NCI-H774 (cell line): ENCODE measurements around the gene CPNE8.

Experiments used
- DNase-seq: peaks from one replicate; lab custom pipeline; 2025; lab: John Stamatoyannopoulos, UW

The CPNE8 gene

GRCh38 chr12:38728894-38729293 lies 176.5 kb downstream of the CPNE8 start:
- no peak for DNase-seq

- no peak for DNase-seq
Observed at GRCh38 chr12:38721611-38722252, 183.7 kb downstream of the CPNE8 start.

DNA sequence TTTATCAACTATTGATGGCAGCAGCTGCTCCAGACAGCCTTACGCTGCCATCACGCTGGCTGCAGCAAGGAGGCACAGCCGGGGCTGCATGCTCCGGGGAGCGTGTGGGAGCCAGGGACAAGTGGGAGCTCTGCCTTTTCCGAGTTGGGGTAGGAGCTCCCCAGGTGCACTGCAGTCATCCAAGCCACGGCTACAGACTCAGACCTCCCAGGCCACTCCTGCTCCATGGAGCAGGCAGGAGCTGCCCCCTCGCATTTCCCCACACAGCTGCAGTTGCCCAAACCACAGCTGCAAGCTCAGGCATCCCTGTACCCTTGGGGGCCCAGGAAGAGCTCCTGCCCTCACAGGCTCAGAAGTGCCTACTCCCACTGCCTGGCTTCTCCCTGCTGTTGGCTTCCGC lies 184.7 kb downstream of the CPNE8 start:
- no peak for DNase-seq

DNA sequence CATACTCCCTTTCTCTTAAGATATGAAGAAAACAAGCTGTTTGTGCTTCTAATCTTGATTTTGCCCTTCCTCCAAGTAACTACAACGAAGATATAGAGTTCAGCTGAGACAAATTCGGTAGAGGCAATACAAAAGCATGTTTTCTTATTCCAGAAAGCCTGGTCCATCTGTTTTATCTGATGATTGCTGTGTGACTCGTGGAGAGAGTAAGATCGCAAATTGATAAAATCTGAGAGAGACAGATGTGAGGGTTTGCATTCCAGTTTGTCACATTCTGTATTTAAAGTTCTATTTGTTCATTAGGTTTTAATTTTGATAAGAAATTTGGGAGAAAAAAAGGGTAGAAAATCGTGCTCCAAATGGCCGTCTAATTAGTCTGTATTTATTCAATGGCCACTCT lies 192.1 kb downstream of the CPNE8 start:
- no peak for DNase-seq

GRCh38 chr12:38711054-38711453 lies 194.3 kb downstream of the CPNE8 start:
- no peak for DNase-seq

- no peak for DNase-seq
Observed at GRCh38 chr12:38708466-38708865, 196.9 kb downstream of the CPNE8 start.

DNA sequence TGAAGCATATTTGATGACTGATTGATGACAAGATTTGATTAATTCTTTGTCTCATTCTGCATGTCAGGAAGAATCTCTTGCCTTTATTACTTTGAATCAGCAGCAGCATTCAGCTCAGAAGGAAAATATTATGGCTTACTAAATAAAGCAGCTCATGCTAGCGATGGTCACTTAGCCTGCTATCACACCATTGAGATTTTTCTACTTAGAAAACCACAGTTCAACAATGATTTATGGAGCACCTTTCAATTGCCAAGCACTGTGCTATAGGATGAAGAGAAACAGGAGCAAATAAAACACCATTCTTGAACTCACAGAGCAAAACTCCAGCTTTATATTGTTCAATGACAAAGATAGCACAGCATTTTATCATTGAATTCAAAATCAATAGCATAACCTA lies 197.7 kb downstream of the CPNE8 start:
- no peak for DNase-seq

DNA sequence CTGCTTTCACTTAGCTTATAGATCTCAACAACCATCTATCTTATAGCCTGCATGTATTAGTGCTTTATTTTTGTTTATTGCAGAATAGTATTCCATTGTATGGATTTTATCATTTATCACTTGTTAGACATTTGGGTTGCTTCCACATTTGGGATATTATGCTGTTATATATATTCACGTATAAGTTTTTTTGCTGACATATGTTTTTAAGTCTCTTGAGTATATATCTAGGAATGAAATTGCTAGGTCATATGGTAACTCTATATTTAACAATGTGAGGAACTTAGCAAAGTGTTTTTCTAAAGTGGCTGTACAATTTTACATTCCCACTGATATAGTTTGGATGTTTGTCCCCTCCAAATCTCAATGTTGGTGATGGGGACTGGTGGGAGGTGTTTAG lies 208.1 kb downstream of the CPNE8 start:
- DNase-seq, result no peak

DNA sequence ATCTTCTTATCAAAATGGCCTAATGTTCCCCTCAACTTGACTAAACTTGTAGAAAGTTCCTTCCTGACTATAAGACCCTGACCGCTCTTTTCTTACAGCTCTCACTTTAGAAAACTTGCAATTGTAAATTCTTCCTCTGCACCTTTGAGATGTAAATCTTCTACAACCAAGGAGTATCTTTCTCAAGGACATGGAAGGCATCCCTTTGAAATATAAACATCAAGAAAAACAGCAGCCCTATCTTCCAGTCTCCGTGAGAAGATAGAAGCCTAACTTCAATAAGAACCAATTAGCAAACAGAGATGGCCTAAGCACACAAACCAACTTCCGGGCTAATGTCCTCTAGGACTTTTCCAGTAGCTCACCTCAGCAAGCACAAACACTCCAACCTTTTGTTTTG lies 210.3 kb downstream of the CPNE8 start:
- DNase-seq, result no peak

- no peak for DNase-seq
Observed at GRCh38 chr12:38691164-38691563, 214.2 kb downstream of the CPNE8 start.

DNA sequence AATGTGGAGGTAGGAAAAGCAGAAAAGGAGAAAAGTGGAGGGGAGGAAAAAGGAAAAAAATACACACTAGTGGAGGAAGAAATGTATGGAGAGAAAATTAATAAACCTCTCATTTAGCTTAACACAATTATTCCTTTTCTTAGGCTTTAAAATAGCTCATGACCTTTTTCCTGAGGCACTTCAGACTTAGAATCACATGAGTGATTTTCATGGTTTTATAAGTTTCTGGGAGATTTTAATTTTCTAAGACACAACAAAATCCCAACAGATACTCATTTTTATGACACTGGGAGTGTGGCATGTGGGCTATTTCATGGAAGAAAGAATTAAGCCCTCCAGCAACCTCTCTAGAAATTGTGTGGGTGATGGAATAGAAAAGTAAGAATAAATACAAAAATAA lies 214.7 kb downstream of the CPNE8 start:
- DNase-seq, result no peak

- DNase-seq, result no peak
Observed at GRCh38 chr12:38689704-38690103, 215.7 kb downstream of the CPNE8 start.

GRCh38 chr12:38689195-38689594 lies 216.2 kb downstream of the CPNE8 start:
- DNase-seq, result no peak

DNA sequence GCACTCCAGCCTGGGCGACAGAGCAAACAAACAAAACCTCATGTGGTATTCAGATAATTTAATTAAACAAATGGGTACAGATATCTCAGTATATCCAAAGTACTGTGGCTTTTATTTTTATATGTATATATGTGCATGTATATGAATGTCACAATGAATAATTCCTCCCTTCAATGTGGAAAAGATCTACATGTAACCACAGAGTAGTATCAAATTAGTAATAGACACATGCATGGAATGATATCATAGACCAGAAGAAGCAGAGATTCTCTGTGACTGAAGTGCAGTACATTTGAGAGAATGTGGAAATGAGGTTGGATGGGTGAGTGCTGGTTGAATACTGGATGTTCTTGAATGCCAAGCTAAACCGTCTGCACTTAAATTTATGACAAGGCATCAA lies 222.9 kb downstream of the CPNE8 start:
- no peak for DNase-seq

DNA sequence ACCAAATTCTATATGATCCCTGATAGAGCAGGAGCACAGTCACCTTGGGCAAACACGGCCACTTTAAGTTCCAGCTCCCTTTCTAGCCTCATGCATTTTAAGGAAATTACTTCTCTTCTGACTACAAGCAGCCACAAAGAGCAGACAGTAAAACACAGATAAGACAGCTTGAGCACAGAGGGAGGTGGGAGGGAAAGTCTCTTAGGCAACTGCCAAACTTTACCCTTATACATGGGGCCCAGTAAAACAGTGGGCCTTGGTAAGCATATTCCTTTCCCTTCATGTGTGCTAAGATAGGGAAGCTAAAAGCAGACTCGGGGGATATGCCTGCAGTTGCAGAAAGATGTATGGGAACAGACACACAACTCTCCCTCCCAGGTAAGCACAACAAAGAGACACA lies 235.9 kb downstream of the CPNE8 start:
- DNase-seq, result no peak

DNA sequence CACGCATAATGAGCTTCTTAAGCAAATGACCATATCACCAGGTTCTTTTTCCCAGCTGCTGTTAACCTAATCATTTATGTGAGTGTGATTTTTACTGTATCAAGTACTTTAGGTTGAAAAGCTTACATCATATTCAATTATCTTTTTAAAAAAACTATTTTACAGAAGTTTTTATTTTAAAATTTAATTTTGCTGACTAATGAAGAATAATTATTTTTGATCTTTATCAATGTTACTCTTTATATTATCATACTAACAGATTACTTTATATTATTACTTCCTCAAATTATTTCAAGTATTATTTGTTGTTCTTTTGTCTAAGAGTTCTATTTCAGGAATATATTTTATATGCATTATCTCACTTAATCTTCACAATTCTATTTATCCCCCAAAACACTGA lies 236.3 kb downstream of the CPNE8 start:
- DNase-seq, result no peak

GRCh38 chr12:38666425-38666824 lies 239.0 kb downstream of the CPNE8 start:
- no peak for DNase-seq

- DNase-seq, result no peak
Observed at GRCh38 chr12:38664661-38665269, 240.6 kb downstream of the CPNE8 start.

DNA sequence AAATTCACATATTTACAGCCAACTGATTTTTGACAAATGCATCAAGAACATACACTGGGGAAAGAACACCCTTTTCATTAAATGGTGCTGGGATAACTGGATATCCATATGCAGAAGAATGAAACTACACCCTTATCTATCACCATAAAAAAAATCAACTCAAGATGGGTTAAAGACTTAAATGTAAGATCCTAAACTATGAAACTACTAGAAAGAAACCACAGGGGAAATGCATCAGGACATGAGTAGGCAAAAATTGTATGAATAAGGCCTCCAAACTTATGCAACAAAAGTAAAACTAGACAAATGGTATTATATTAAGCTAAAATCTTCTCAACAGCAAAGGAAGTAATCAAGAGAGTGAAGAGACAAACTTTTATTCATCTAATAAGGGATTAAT lies 242.6 kb downstream of the CPNE8 start:
- DNase-seq, result no peak

- no peak for DNase-seq
Observed at GRCh38 chr12:38653650-38654049, 251.7 kb downstream of the CPNE8 start.

- no peak for DNase-seq
Observed at GRCh38 chr12:38648813-38649212, 256.6 kb downstream of the CPNE8 start.

DNA sequence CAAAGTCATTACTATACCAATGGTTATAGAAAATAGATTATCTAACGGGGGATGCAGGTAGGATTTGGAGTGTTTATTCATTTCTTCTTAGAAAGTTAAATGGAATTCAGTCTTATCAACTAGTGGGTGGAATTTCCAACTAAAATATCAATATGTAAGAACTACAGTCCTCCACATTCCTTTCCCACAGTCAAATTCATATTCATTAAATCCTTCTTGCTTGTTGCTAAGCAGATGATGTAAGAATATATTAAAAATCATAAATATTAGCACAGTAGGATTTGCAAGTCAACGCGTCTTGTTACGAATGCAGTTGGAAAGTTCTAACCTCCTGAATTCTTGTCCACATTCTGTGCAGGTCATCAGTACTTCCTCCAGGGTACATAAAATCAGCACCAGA lies 259.2 kb downstream of the CPNE8 start:
- DNase-seq, result no peak

DNA sequence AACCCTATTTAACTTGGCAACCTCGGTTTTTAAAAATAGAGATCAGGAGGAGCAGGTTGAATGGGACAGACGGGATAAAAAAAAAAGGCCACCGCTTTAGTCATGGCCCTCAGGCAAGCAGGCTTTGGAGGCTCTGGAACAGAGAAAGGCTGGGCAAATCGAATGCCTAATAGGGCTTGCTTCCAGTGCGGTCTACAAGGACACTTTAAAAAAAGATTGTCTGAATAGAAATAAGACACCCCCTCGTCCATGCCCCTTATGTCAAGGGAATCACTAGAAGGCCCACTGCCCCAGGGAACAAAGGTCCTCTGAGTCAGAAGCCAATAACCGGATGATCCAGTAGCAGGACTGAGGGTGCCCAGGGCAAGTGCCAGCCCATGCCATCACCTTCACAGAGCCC lies 265.8 kb downstream of the CPNE8 start:
- DNase-seq, result no peak

GRCh38 chr12:38638401-38638800 lies 267.0 kb downstream of the CPNE8 start:
- no peak for DNase-seq
